ENCODE measurements around the gene UBE3C. TPM values are rescaled to one million over a fixed set of nuclear protein-coding genes. Genes with fewer than 3 reads are reported as not detected.
A peak's percentile ranks its signal among the peaks of the same experiment; 100 is the strongest.
"Not testable (repeated sequence)": the region's sequence is repeated elsewhere in the genome, so short reads cannot be mapped to it uniquely, and the experiment has no call there.

The UBE3C gene
- total and polyA plus RNA-seq, 7 experiments from 2014 or later, result 21.3 to 64.6 (median 53.9) TPM

GRCh38 chr7:157241631-157242030 lies 102.9 kb downstream of the UBE3C start:
- H3K36me3 ChIP-seq (ENCODE audit: control insufficient read depth in 2 of 3, insufficient read depth in 3 of 3, low read length in 3 of 3), result peaks cover 0 to 19% (median 0%) of the 10 kb centered on the region in 3 experiments
- H3K27me3 ChIP-seq (ENCODE audit: control insufficient read depth in 2 of 2, insufficient read depth in 2 of 2, low read length in 2 of 2), result no peaks in the 10 kb centered on the region
- ChIA-PET POLR2A (no interaction called here), CTCF (no interaction called here)
- DNase-seq, result no peak
- no peak overlapping the region for H3K27ac ChIP-seq (ENCODE audit: low read depth, low read length)
- H3K27me3 Mint-ChIP-seq, result no peaks in the 10 kb centered on the region
- no peak for ATAC-seq
- H3K27ac Mint-ChIP-seq, result peak overlapping the region in 2 of 9 donors; percentile 5 to 18
- H3K4me1 Mint-ChIP-seq, result peaks cover 0 to 6% (median 3%) of the 10 kb centered on the region in 7 donors
- intact Hi-C loops (cut with micrococcal nuclease), result no loop called here
- H3K9me3 Mint-ChIP-seq, result peaks cover 0 to 3% (median 0%) of the 10 kb centered on the region in 11 donors
- H3K4me3 ChIP-seq (ENCODE audit: low read length), result no peak overlapping the region
- H3K4me1 ChIP-seq (ENCODE audit: control insufficient read depth in 2 of 2, insufficient read depth in 2 of 2, low read length in 2 of 2), result no peaks in the 10 kb centered on the region
- H3K36me3 Mint-ChIP-seq, result peaks cover 0 to 40% (median 17%) of the 10 kb centered on the region in 5 donors
- H3K9me3 ChIP-seq (ENCODE audit: control insufficient read depth in 2 of 3, low read length in 3 of 3), result no peaks in the 10 kb centered on the region
- no peak overlapping the region for H3K4me3 Mint-ChIP-seq

- CTCF ChIA-PET, result interaction anchor here (0.8 kb wide), 1 partner anchor 274 kb away, joined by 3 read pairs; no protein-coding TSS in a partner anchor
- H3K27me3 Mint-ChIP-seq, result no peaks in the 10 kb centered on the region
- ATAC-seq (no peak), DNase-seq (no peak)
- Histone ChIP-seq H3K4me3 (ENCODE audit: low read length) (no peak overlapping the region), H3K4me1 (ENCODE audit: control insufficient read depth in 2 of 2, insufficient read depth in 2 of 2, low read length in 2 of 2) (no peaks in the 10 kb centered on the region), H3K27ac (ENCODE audit: low read depth, low read length) (no peak overlapping the region), H3K36me3 (ENCODE audit: control insufficient read depth in 2 of 3, insufficient read depth in 3 of 3, low read length in 3 of 3) (peaks cover 0 to 14% (median 0%) of the 10 kb centered on the region in 3 experiments), H3K27me3 (ENCODE audit: control insufficient read depth in 2 of 2, insufficient read depth in 2 of 2, low read length in 2 of 2) (no peaks in the 10 kb centered on the region), H3K9me3 (ENCODE audit: control insufficient read depth in 2 of 3, low read length in 3 of 3) (no peaks in the 10 kb centered on the region)
- peaks cover 0 to 34% (median 4%) of the 10 kb centered on the region in 5 donors for H3K36me3 Mint-ChIP-seq
- POLR2A ChIA-PET, result no interaction called here
- peaks cover 0 to 3% (median 0%) of the 10 kb centered on the region in 11 donors for H3K9me3 Mint-ChIP-seq
- intact Hi-C loops (cut with micrococcal nuclease), result no loop called here
- no peak overlapping the region for H3K4me3 Mint-ChIP-seq
- peaks cover 0 to 4% (median 0%) of the 10 kb centered on the region in 7 donors for H3K4me1 Mint-ChIP-seq
- no peak overlapping the region for H3K27ac Mint-ChIP-seq
Observed at GRCh38 chr7:157244516-157245294, 106.0 kb downstream of the UBE3C start.

GRCh38 chr7:157246052-157246451 lies 107.3 kb downstream of the UBE3C start:
- DNase-seq (no peak), ATAC-seq (no peak)
- intact Hi-C loops (cut with micrococcal nuclease), result no loop called here
- H3K4me1 Mint-ChIP-seq, result peaks cover 0 to 5% (median 0%) of the 10 kb centered on the region in 7 donors
- no peaks in the 10 kb centered on the region for H3K9me3 ChIP-seq (ENCODE audit: control insufficient read depth in 2 of 3, low read length in 3 of 3)
- no peaks in the 10 kb centered on the region for H3K27me3 ChIP-seq (ENCODE audit: control insufficient read depth in 2 of 2, insufficient read depth in 2 of 2, low read length in 2 of 2)
- H3K27ac Mint-ChIP-seq, result peak overlapping the region in 2 of 9 donors; percentile 54 to 74
- no peaks in the 10 kb centered on the region for H3K4me1 ChIP-seq (ENCODE audit: control insufficient read depth in 2 of 2, insufficient read depth in 2 of 2, low read length in 2 of 2)
- H3K9me3 Mint-ChIP-seq, result peaks cover 0 to 3% (median 0%) of the 10 kb centered on the region in 11 donors
- ChIA-PET POLR2A (no interaction called here), CTCF (no interaction called here)
- peaks cover 0 to 25% (median 0%) of the 10 kb centered on the region in 5 donors for H3K36me3 Mint-ChIP-seq
- H3K27me3 Mint-ChIP-seq, result no peaks in the 10 kb centered on the region
- H3K36me3 ChIP-seq (ENCODE audit: control insufficient read depth in 2 of 3, insufficient read depth in 3 of 3, low read length in 3 of 3), result peaks cover 0 to 14% (median 0%) of the 10 kb centered on the region in 3 experiments
- no peak overlapping the region for H3K27ac ChIP-seq (ENCODE audit: low read depth, low read length)
- no peak overlapping the region for H3K4me3 ChIP-seq (ENCODE audit: low read length)
- H3K4me3 Mint-ChIP-seq, result no peak overlapping the region

GRCh38 chr7:157248659-157249058 lies 109.9 kb downstream of the UBE3C start:
- DNase-seq, result no peak
- ChIA-PET POLR2A (interaction anchor here (0.7 kb wide), 1 partner anchor 391 kb away, joined by 3 read pairs; no protein-coding TSS in a partner anchor), CTCF (interaction anchor here (0.5 to 1.8 kb wide), 3 partner anchors 11 to 278 kb away, joined by 4 to 7 read pairs (median 5); no protein-coding TSS in a partner anchor)
- Mint-ChIP-seq H3K4me3 (no peak overlapping the region), H3K27me3 (no peaks in the 10 kb centered on the region), H3K36me3 (peaks cover 0 to 20% (median 4%) of the 10 kb centered on the region in 5 donors), H3K27ac (no peak overlapping the region), H3K9me3 (no peaks in the 10 kb centered on the region), H3K4me1 (peaks cover 0 to 5% (median 0%) of the 10 kb centered on the region in 7 donors)
- Histone ChIP-seq H3K36me3 (ENCODE audit: control insufficient read depth in 2 of 3, insufficient read depth in 3 of 3, low read length in 3 of 3) (peaks cover 0 to 20% (median 0%) of the 10 kb centered on the region in 3 experiments), H3K4me1 (ENCODE audit: control insufficient read depth in 2 of 2, insufficient read depth in 2 of 2, low read length in 2 of 2) (no peaks in the 10 kb centered on the region), H3K27me3 (ENCODE audit: control insufficient read depth in 2 of 2, insufficient read depth in 2 of 2, low read length in 2 of 2) (no peaks in the 10 kb centered on the region), H3K4me3 (ENCODE audit: low read length) (no peak overlapping the region), H3K27ac (ENCODE audit: low read depth, low read length) (no peak overlapping the region), H3K9me3 (ENCODE audit: control insufficient read depth in 2 of 3, low read length in 3 of 3) (no peaks in the 10 kb centered on the region)
- ATAC-seq, result no peak
- intact Hi-C loops (cut with micrococcal nuclease), result no loop called here

- POLR2A ChIA-PET, result no interaction called here
- CTCF ChIA-PET, result interaction anchor here (0.6 to 2.2 kb wide), 4 partner anchors 9 to 277 kb away, joined by 3 to 5 read pairs (median 4); no protein-coding TSS in a partner anchor
- Histone ChIP-seq H3K36me3 (ENCODE audit: control insufficient read depth in 2 of 3, insufficient read depth in 3 of 3, low read length in 3 of 3) (peaks cover 0 to 39% (median 5%) of the 10 kb centered on the region in 3 experiments), H3K27ac (ENCODE audit: low read depth, low read length) (no peak overlapping the region), H3K9me3 (ENCODE audit: control insufficient read depth in 2 of 3, low read length in 3 of 3) (no peaks in the 10 kb centered on the region), H3K27me3 (ENCODE audit: control insufficient read depth in 2 of 2, insufficient read depth in 2 of 2, low read length in 2 of 2) (no peaks in the 10 kb centered on the region), H3K4me1 (ENCODE audit: control insufficient read depth in 2 of 2, insufficient read depth in 2 of 2, low read length in 2 of 2) (no peaks in the 10 kb centered on the region), H3K4me3 (ENCODE audit: low read length) (no peak overlapping the region)
- ATAC-seq (peak; percentile 84), DNase-seq (peak in 7 of 9 donors; percentile 11 to 55 (median 37))
- H3K9me3 Mint-ChIP-seq, result no peaks in the 10 kb centered on the region
- H3K4me3 Mint-ChIP-seq, result no peak overlapping the region
- H3K36me3 Mint-ChIP-seq, result peaks cover 0 to 31% (median 4%) of the 10 kb centered on the region in 5 donors
- H3K4me1 Mint-ChIP-seq, result peaks cover 0 to 5% (median 0%) of the 10 kb centered on the region in 7 donors
- intact Hi-C loops (cut with micrococcal nuclease), result loop anchor here (1.0 to 10.0 kb wide), 6 partner anchors 90 to 342 kb away; no protein-coding TSS in a partner anchor
- H3K27me3 Mint-ChIP-seq, result no peaks in the 10 kb centered on the region
- H3K27ac Mint-ChIP-seq, result no peak overlapping the region
Observed at GRCh38 chr7:157250605-157251228, 112.0 kb downstream of the UBE3C start.

- not testable (repeated sequence) for H3K27ac Mint-ChIP-seq; H3K4me3 Mint-ChIP-seq; H3K4me1 Mint-ChIP-seq; ATAC-seq; H3K27ac ChIP-seq (ENCODE audit: low read depth, low read length); H3K27me3 Mint-ChIP-seq; DNase-seq; H3K27me3 ChIP-seq (ENCODE audit: control insufficient read depth in 2 of 2, insufficient read depth in 2 of 2, low read length in 2 of 2); H3K4me1 ChIP-seq (ENCODE audit: control insufficient read depth in 2 of 2, insufficient read depth in 2 of 2, low read length in 2 of 2); H3K4me3 ChIP-seq (ENCODE audit: low read length); H3K9me3 Mint-ChIP-seq; H3K9me3 ChIP-seq (ENCODE audit: control insufficient read depth in 2 of 3, low read length in 3 of 3)
- ChIA-PET POLR2A (interaction anchor here (0.7 kb wide), 1 partner anchor 22 kb away, joined by 9 read pairs; no protein-coding TSS in a partner anchor), CTCF (interaction anchor here (0.6 to 2.2 kb wide), 4 partner anchors 11 to 50 kb away, joined by 3 to 6 read pairs (median 4); no protein-coding TSS in a partner anchor)
- H3K36me3 Mint-ChIP-seq, result peaks cover 0 to 37% (median 7%) of the 10 kb centered on the region in 5 donors
- peaks cover 0 to 48% (median 7%) of the 10 kb centered on the region in 3 experiments for H3K36me3 ChIP-seq (ENCODE audit: control insufficient read depth in 2 of 3, insufficient read depth in 3 of 3, low read length in 3 of 3)
- intact Hi-C loops (cut with micrococcal nuclease), result loop anchor here (2.0 to 10.0 kb wide), 3 partner anchors 135 to 343 kb away; no protein-coding TSS in a partner anchor
Observed at GRCh38 chr7:157251817-157252216, 113.1 kb downstream of the UBE3C start.
